H1 (cell line): ENCODE data around the gene OR9A2. TPM values are rescaled to one million over a fixed set of nuclear protein-coding genes. Genes with fewer than 3 reads are reported as not detected.

Experiments
- CTCF ChIA-PET: fragments of 300-600 bp; sonication (Branson Sonifier 250); formaldehyde crosslinking; loops from one replicate; lab custom pipeline; 2021; ENCODE audit not compliant: partially characterized antibody; lab: Charles Lee
- POLR2A ChIA-PET: fragments of 300-600 bp; sonication (Branson Sonifier 250); formaldehyde crosslinking; loops from one replicate; lab custom pipeline; 2021; ENCODE audit warnings: inconsistent platforms; ENCODE audit not compliant: partially characterized antibody; lab: Charles Lee
- DNase-seq, 2 experiments: peaks; one replicate each; pipeline versions ENCODE4 v3.0.0 to v3.0.0-alpha.2; 2010 to 2022; ENCODE audit warnings: low spot score in 2 of 2, low read depth in 1 of 2, mixed read lengths in 1 of 2
- FAIRE-seq: peaks from 2 replicates; lab custom pipeline; 2011; peaks lifted over from hg19 to GRCh38; lab: Jason Lieb, UNC
- H2AFZ ChIP-seq: 2 replicates; pipeline ENCODE4 v1.8.1; 2012; ENCODE audit warnings: low read length, inconsistent platforms
- H2AK5ac ChIP-seq: 2 replicates; pipeline ENCODE4 v1.6.1; 2013; ENCODE audit warnings: low read depth, low read length
- H2BK120ac ChIP-seq: replicated peaks from 2 replicates; pipeline ENCODE3; 2013; ENCODE audit warnings: low read depth, low read length, inconsistent platforms
- H2BK12ac ChIP-seq: 2 replicates; pipeline ENCODE4 v1.6.1; 2013; ENCODE audit warnings: low read depth, low read length
- H2BK15ac ChIP-seq: 2 replicates; pipeline ENCODE4 v1.6.1; 2013; ENCODE audit warnings: low read length
- H2BK20ac ChIP-seq: 2 replicates; pipeline ENCODE4 v1.6.1; 2013; ENCODE audit warnings: low read length
- H2BK5ac ChIP-seq: 2 replicates; pipeline ENCODE4 v1.6.1; 2013; ENCODE audit warnings: low read depth, low read length
- H3K14ac ChIP-seq: 2 replicates; pipeline ENCODE4 v1.6.1; 2013; ENCODE audit warnings: inconsistent platforms; ENCODE audit not compliant: insufficient read length
- H3K18ac ChIP-seq: 2 replicates; pipeline ENCODE4 v1.6.1; 2013; ENCODE audit warnings: low read length; ENCODE audit errors: extremely low read depth
- H3K23ac ChIP-seq: 2 replicates; pipeline ENCODE4 v1.6.1; 2013; ENCODE audit warnings: inconsistent platforms; ENCODE audit not compliant: insufficient read length
- H3K23me2 ChIP-seq: 2 replicates; pipeline ENCODE4 v1.6.1; 2013; ENCODE audit warnings: low read depth, low read length
- H3K27ac ChIP-seq: 2 replicates; pipeline ENCODE4 v1.6.1; 2011; ENCODE audit warnings: low read depth, low read length, inconsistent platforms
- H3K27me3 ChIP-seq, 4 experiments: replicated peaks in 1 of 4; 1 replicate in 1 of 4; 2 replicates in 3 of 4; pipeline versions ENCODE4 v1.6.1 to v1.8.1; 2011 to 2013; ENCODE audit warnings: low read length in 3 of 4, mild to moderate bottlenecking in 3 of 4, inconsistent platforms in 2 of 4, mixed read lengths in 2 of 4, moderate library complexity in 1 of 4; ENCODE audit not compliant: control insufficient read depth in 3 of 4, insufficient read depth in 3 of 4; ENCODE audit errors: extremely low read depth in 1 of 4
- H3K36me3 ChIP-seq, 4 experiments: 2 replicates each; pipeline versions ENCODE4 v1.6.1 to v1.8.1; 2011 to 2013; ENCODE audit warnings: mild to moderate bottlenecking in 4 of 4, low read length in 3 of 4, moderate library complexity in 2 of 4, control low read depth in 1 of 4, inconsistent platforms in 1 of 4; ENCODE audit not compliant: insufficient read depth in 4 of 4, control insufficient read depth in 2 of 4
- H3K4ac ChIP-seq: replicated peaks from 2 replicates; pipeline ENCODE3; 2013; ENCODE audit warnings: low read length, low read depth, mixed read lengths, inconsistent platforms; ENCODE audit not compliant: insufficient read length
- H3K4me1 ChIP-seq, 4 experiments: replicated peaks in 1 of 4; 1 replicate in 1 of 4; 2 replicates in 3 of 4; pipeline versions ENCODE4 v1.6.1 to v1.8.1; 2011 to 2013; ENCODE audit warnings: low read length in 3 of 4, inconsistent platforms in 2 of 4, mixed read lengths in 1 of 4; ENCODE audit not compliant: insufficient read depth in 4 of 4, control insufficient read depth in 3 of 4
- H3K4me2 ChIP-seq, 2 experiments: 2 replicates each; pipeline versions ENCODE4 v1.6.1 to v1.8.1; 2011 to 2013; ENCODE audit warnings: low read depth in 2 of 2, low read length in 2 of 2, control low read depth in 1 of 2, inconsistent platforms in 1 of 2, mild to moderate bottlenecking in 1 of 2; ENCODE audit not compliant: insufficient read depth in 1 of 2
- H3K4me3 ChIP-seq, 4 experiments: fragments of 200-600, 300-600 bp in 1 of 4; sonication (generic), shearing (Covaris generic), sonication (Bioruptor Twin) in 1 of 4; 2 replicates each; pipeline versions ENCODE4 v1.5.1 to v1.8.1; 2011 to 2016; ENCODE audit warnings: low read length in 4 of 4, low read depth in 3 of 4, control low read depth in 2 of 4, inconsistent platforms in 2 of 4, mild to moderate bottlenecking in 2 of 4, mixed read lengths in 1 of 4, moderate library complexity in 1 of 4; ENCODE audit not compliant: insufficient read depth in 2 of 4; ENCODE audit errors: extremely low read depth in 1 of 4
- H3K56ac ChIP-seq: replicated peaks from 2 replicates; pipeline ENCODE3; 2013; ENCODE audit warnings: low read depth, mild to moderate bottlenecking, mixed read lengths, low read length, inconsistent platforms; ENCODE audit not compliant: insufficient read length
- H3K79me1 ChIP-seq: 2 replicates; pipeline ENCODE4 v1.6.1; 2013; ENCODE audit warnings: low read depth, low read length, control low read depth
- H3K79me2 ChIP-seq, 2 experiments: 2 replicates each; pipeline versions ENCODE4 v1.6.1 to v1.8.1; 2012 to 2013; ENCODE audit warnings: low read length in 2 of 2, mild to moderate bottlenecking in 2 of 2, inconsistent platforms in 1 of 2; ENCODE audit not compliant: insufficient read depth in 2 of 2, control insufficient read depth in 1 of 2
- H3K9ac ChIP-seq, 4 experiments: replicated peaks in 1 of 4; 1 replicate in 1 of 4; 2 replicates in 3 of 4; pipeline versions ENCODE4 v1.6.1 to v1.8.1; 2011 to 2013; ENCODE audit warnings: low read depth in 3 of 4, low read length in 3 of 4, control low read depth in 2 of 4, mild to moderate bottlenecking in 2 of 4, moderate library complexity in 2 of 4, inconsistent platforms in 1 of 4; ENCODE audit errors: extremely low read depth in 1 of 4
- H3K9me3 ChIP-seq, 2 experiments: 2 replicates each; pipeline versions ENCODE4 v1.6.1 to v1.8.1; 2012 to 2013; ENCODE audit warnings: mild to moderate bottlenecking in 2 of 2, moderate library complexity in 2 of 2, control low read depth in 1 of 2, inconsistent platforms in 1 of 2, low read depth in 1 of 2, low read length in 1 of 2, mixed read lengths in 1 of 2; ENCODE audit not compliant: insufficient read depth in 2 of 2
- H4K20me1 ChIP-seq, 2 experiments: replicated peaks in 1 of 2; 2 replicates each; pipeline versions ENCODE3 to v1.8.1; 2011 to 2013; ENCODE audit warnings: inconsistent platforms in 2 of 2, low read length in 2 of 2, mild to moderate bottlenecking in 1 of 2; ENCODE audit not compliant: insufficient read depth in 2 of 2, control insufficient read depth in 1 of 2
- H4K5ac ChIP-seq: 2 replicates; pipeline ENCODE4 v1.6.1; 2013; ENCODE audit warnings: low read length, low read depth, mixed read lengths, inconsistent platforms; ENCODE audit not compliant: insufficient read length
- H4K8ac ChIP-seq: 2 replicates; pipeline ENCODE4 v1.8.0; 2013; ENCODE audit warnings: mild to moderate bottlenecking, moderate library complexity, low read length, inconsistent platforms; ENCODE audit not compliant: insufficient read depth; ENCODE audit errors: extremely low read depth
- H4K91ac ChIP-seq: replicated peaks from 2 replicates; pipeline ENCODE3; 2013; ENCODE audit warnings: low read length, mixed read lengths, inconsistent platforms; ENCODE audit not compliant: insufficient read length
- CTCF ChIP-seq, 3 experiments: IDR thresholded peaks; 1 replicate in 2 of 3; 2 replicates in 1 of 3; pipeline versions ENCODE4 v1.5.1 to v1.6.1; 2011; ENCODE audit warnings: low read length in 3 of 3, mild to moderate bottlenecking in 3 of 3, inconsistent platforms in 2 of 3, low read depth in 1 of 3, moderate library complexity in 1 of 3; ENCODE audit not compliant: insufficient read depth in 1 of 3; ENCODE audit errors: control extremely low read depth in 1 of 3
- SP1 ChIP-seq: IDR thresholded peaks from 2 replicates; pipeline ENCODE4 v1.6.1; 2011; ENCODE audit warnings: low read depth, low read length
- WGBS, 2 experiments: shearing (Covaris generic) in 1 of 2; methylation state at CpG; one replicate each; pipeline versions ENCODE4 v1.1.6 to v1.1.7; 2013 to 2015; ENCODE audit warnings: low lambda C conversion rate in 2 of 2, mixed read lengths in 2 of 2, inconsistent platforms in 1 of 2, low coverage in 1 of 2, missing lambda C conversion rate in 1 of 2; ENCODE audit not compliant: insufficient replicate concordance in 2 of 2, insufficient coverage in 1 of 2, insufficient read length in 1 of 2; ENCODE audit errors: extremely low coverage in 1 of 2, missing lambda C conversion rate in 1 of 2; 5-methylcytosine and 5-hydroxymethylcytosine counted together
- polyA plus RNA-seq, 7 experiments: library from polyadenylated mRNA; depleted of rRNA in 3 of 7; stranded (reverse) in 5 of 7; unstranded in 2 of 7; fragments of >200 nt in 5 of 7; fragments of 200-250 nt in 2 of 7; gene quantifications; 1 replicate in 5 of 7; 2 replicates in 1 of 7; 4 replicates in 1 of 7; pipeline versions ENCODE4 v1.2.1 to v1.2.3, GENCODE V29; 2011 to 2013; ENCODE audit warnings: missing spikeins in 2 of 7, mixed read lengths in 2 of 7
- total RNA-seq: library from RNA; stranded (reverse); fragmentation: NEBNext Ultra II Directional; extraction: Animal tissue kit (Norgen Biotek cat#: 25700); gene quantifications from 2 replicates; pipeline ENCODE4 v1.2.1, GENCODE V29; 2021

OR9A2 gene
- total and polyA plus RNA-seq, 2 of the 8 experiments (the other 6 are each of a cell fraction or from before 2014, with no cell fraction given), result not detected

- CTCF ChIA-PET, result interaction anchor here (0.7 to 1.8 kb wide), 6 partner anchors 9 to 303 kb away, joined by 3 to 6 read pairs (median 4); partner anchors contain the start of gene TRPV5
- H3K18ac ChIP-seq, result no peak overlapping the region
- no peak for FAIRE-seq
Measured at GRCh38 chr7:142983825-142984224, 43.1 kb downstream of the OR9A2 start.

More at GRCh38 chr7:142983825-142984224, 43.1 kb downstream of the OR9A2 start:
- Histone ChIP-seq H3K56ac (no peak overlapping the region), H4K91ac (no peak overlapping the region), H3K4ac (no peak overlapping the region), H3K4me3 (no peak overlapping the region), H4K8ac (no peak overlapping the region), H4K5ac (no peak overlapping the region), H2BK20ac (no peak overlapping the region), H3K27me3 (no peaks in the 10 kb centered on the region), H3K4me2 (no peak overlapping the region), H2BK12ac (no peak overlapping the region), H3K27ac (no peak overlapping the region), H2BK15ac (no peak overlapping the region), H3K14ac (no peak overlapping the region), H2AFZ (no peak overlapping the region), H3K23me2 (no peaks in the 10 kb centered on the region), H3K36me3 (no peaks in the 10 kb centered on the region), H3K23ac (no peak overlapping the region), H3K79me2 (no peaks in the 10 kb centered on the region), H3K9ac (no peak overlapping the region), H2BK5ac (no peak overlapping the region), H3K79me1 (no peaks in the 10 kb centered on the region), H2AK5ac (no peak overlapping the region), H2BK120ac (no peak overlapping the region), H3K4me1 (no peaks in the 10 kb centered on the region), H3K9me3 (0 out of 4 replicates have a peak, but pooled peaks cover 0 to 3% of the 10 kb centered on the region in 2 experiments), H4K20me1 (no peaks in the 10 kb centered on the region)
- POLR2A ChIA-PET, result no interaction called here
- 90% methylated on average over 1 of the region's 1 CpG; no CpG with 5 or more reads in 1 of the 2 experiments for WGBS, 2 experiments
- no peak for TF ChIP-seq SP1
- peak in 1 of 3 experiments; percentile 16; a peak in 1 of 4 replicates for TF ChIP-seq CTCF (IDR thresholded peaks at IDR 0.05; ENCODE audit: control extremely low read depth in 1 of 3, insufficient read depth in 1 of 3, low read depth in 1 of 3, low read length in 3 of 3)
- DNase-seq, result no peak
